ENCODE results near the gene GDF15. TPM values are rescaled to one million over a fixed set of nuclear protein-coding genes. Genes with fewer than 3 reads are reported as not detected.

The GDF15 gene
- total RNA-seq, 1 donor, result 28.9 TPM

GRCh38 chr19:18406749-18407148 is 20.8 kb downstream of the GDF15 start:
- no peak overlapping the region for H3K4me3 ChIP-seq (ENCODE audit: low read depth, low read length)
- no peak for DNase-seq (ENCODE audit: low read depth)
- TF ChIP-seq CTCF (IDR thresholded peaks at IDR 0.05; ENCODE audit: insufficient read depth, low read depth, low read length), result no peak

- DNase-seq (ENCODE audit: low read depth), result no peak
- no peak overlapping the region for H3K4me3 ChIP-seq (ENCODE audit: low read depth, low read length)
- peak; percentile 53 for TF ChIP-seq CTCF (IDR thresholded peaks at IDR 0.05; ENCODE audit: insufficient read depth, low read depth, low read length)
Observed at GRCh38 chr19:18408053-18408476, 22.1 kb downstream of the GDF15 start.

- no peak for DNase-seq (ENCODE audit: low read depth)
- no peak for TF ChIP-seq CTCF (IDR thresholded peaks at IDR 0.05; ENCODE audit: insufficient read depth, low read depth, low read length)
- H3K4me3 ChIP-seq (ENCODE audit: low read depth, low read length), result no peak overlapping the region
Observed at GRCh38 chr19:18412610-18413239, 26.8 kb downstream of the GDF15 start.

GRCh38 chr19:18414504-18415177 is 28.7 kb downstream of the GDF15 start:
- no peak for TF ChIP-seq CTCF (IDR thresholded peaks at IDR 0.05; ENCODE audit: insufficient read depth, low read depth, low read length)
- peak overlapping the region; percentile 30 for H3K4me3 ChIP-seq (ENCODE audit: low read depth, low read length)
- peak; percentile 37 for DNase-seq (ENCODE audit: low read depth)

- peak; percentile 71 for DNase-seq (ENCODE audit: low read depth)
- no peak for TF ChIP-seq CTCF (IDR thresholded peaks at IDR 0.05; ENCODE audit: insufficient read depth, low read depth, low read length)
- peak overlapping the region; percentile 30 for H3K4me3 ChIP-seq (ENCODE audit: low read depth, low read length)
Observed at GRCh38 chr19:18415178-18415867, 29.4 kb downstream of the GDF15 start.

GRCh38 chr19:18416778-18417249 is 30.9 kb downstream of the GDF15 start:
- peak overlapping the region; percentile 49 for H3K4me3 ChIP-seq (ENCODE audit: low read depth, low read length)
- peak; percentile 90 for DNase-seq (ENCODE audit: low read depth)
- TF ChIP-seq CTCF (IDR thresholded peaks at IDR 0.05; ENCODE audit: insufficient read depth, low read depth, low read length), result no peak

Data from fibroblast of villous mesenchyme (primary cell).